Measurements from ENCODE around the gene EFNA4.
"Not testable (repeated sequence)": the region's sequence is repeated elsewhere in the genome, so short reads cannot be mapped to it uniquely, and the experiment has no call there.

EFNA4 gene

GRCh38 chr1:155086856-155087535 lies 23.5 kb downstream of the EFNA4 start:
- no peak for DNase-seq (ENCODE audit: low read depth)

- no peak for DNase-seq (ENCODE audit: low read depth)
These were observed 27.8 kb downstream of the EFNA4 start for GRCh38 chr1:155091071-155092051.

- DNase-seq (ENCODE audit: low read depth), result no peak
These were observed 28.6 kb downstream of the EFNA4 start for GRCh38 chr1:155092131-155092530.

GRCh38 chr1:155092641-155093040 lies 29.1 kb downstream of the EFNA4 start:
- DNase-seq (ENCODE audit: low read depth), result no peak

GRCh38 chr1:155093911-155094621 lies 30.5 kb downstream of the EFNA4 start:
- peak; percentile 23 for DNase-seq (ENCODE audit: low read depth)

GRCh38 chr1:155094622-155094948 lies 31.0 kb downstream of the EFNA4 start:
- no peak for DNase-seq (ENCODE audit: low read depth)

GRCh38 chr1:155099331-155099730 lies 35.8 kb downstream of the EFNA4 start:
- no peak for DNase-seq (ENCODE audit: low read depth)

- DNase-seq (ENCODE audit: low read depth), result no peak
These were observed 39.8 kb downstream of the EFNA4 start for GRCh38 chr1:155103325-155103724.

- no peak for DNase-seq (ENCODE audit: low read depth)
These were observed 41.3 kb downstream of the EFNA4 start for GRCh38 chr1:155104605-155105534.

- no peak for DNase-seq (ENCODE audit: low read depth)
These were observed 42.1 kb downstream of the EFNA4 start for GRCh38 chr1:155105604-155106011.

GRCh38 chr1:155106862-155107261 lies 43.3 kb downstream of the EFNA4 start:
- no peak for DNase-seq (ENCODE audit: low read depth)

- no peak for DNase-seq (ENCODE audit: low read depth)
These were observed 44.0 kb downstream of the EFNA4 start for GRCh38 chr1:155107309-155108264.

GRCh38 chr1:155108296-155108695 lies 44.8 kb downstream of the EFNA4 start:
- no peak for DNase-seq (ENCODE audit: low read depth)

- DNase-seq (ENCODE audit: low read depth), result no peak
These were observed 46.8 kb downstream of the EFNA4 start for GRCh38 chr1:155110381-155110780.

- no peak for DNase-seq (ENCODE audit: low read depth)
These were observed 47.3 kb downstream of the EFNA4 start for GRCh38 chr1:155110826-155111225.

GRCh38 chr1:155113450-155113980 lies 50.0 kb downstream of the EFNA4 start:
- no peak for DNase-seq (ENCODE audit: low read depth)

- DNase-seq (ENCODE audit: low read depth), result no peak
These were observed 52.7 kb downstream of the EFNA4 start for GRCh38 chr1:155116113-155116764.

GRCh38 chr1:155117610-155118009 lies 54.1 kb downstream of the EFNA4 start:
- DNase-seq (ENCODE audit: low read depth), result no peak

- DNase-seq (ENCODE audit: low read depth), result not testable (repeated sequence)
These were observed 54.5 kb downstream of the EFNA4 start for GRCh38 chr1:155118090-155118489.

Data from stromal cell of bone marrow (primary cell).